GM18951 (cell line): ENCODE data around the gene SUSD1.
A peak's percentile ranks its signal among the peaks of the same experiment; 100 is the strongest.

Experiments used
- POLR2A ChIP-seq: IDR thresholded peaks from 4 replicates; pipeline ENCODE4 v1.6.1; 2011; ENCODE audit warnings: mild to moderate bottlenecking; ENCODE audit not compliant: insufficient read length, insufficient read depth; ENCODE audit errors: extremely low read depth
- in situ Hi-C: fragments of 300-500 bp; cut with MboI; formaldehyde crosslinking; loops from one replicate; pipeline ENCODE4 v1.12.0; 2022; ENCODE audit warnings: low sequenced_read_pairs, mixed read lengths, inconsistent platforms; ENCODE audit not compliant: unreplicated experiment

The SUSD1 gene

DNA sequence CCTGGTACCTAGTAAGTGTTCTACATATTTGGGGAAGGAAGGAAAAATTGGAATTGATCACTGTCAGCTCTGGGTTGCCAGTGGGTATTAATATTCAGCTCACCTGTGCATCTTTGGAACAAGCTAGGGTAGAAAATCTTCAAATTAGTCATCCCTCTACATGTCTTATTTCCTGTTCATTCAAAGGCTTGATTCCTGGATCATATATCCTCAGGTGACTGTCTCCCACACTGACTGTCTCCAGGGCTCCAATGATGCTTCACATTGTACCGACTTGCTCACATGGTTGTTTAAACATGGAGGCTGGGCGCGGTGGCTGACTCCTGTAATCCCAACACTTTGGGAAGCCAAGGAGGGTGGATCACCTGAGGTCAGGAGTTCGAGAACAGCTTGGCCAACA is 11.6 kb upstream of the SUSD1 start:
- no peak for TF ChIP-seq POLR2A
- in situ Hi-C loops: no loop called here

DNA sequence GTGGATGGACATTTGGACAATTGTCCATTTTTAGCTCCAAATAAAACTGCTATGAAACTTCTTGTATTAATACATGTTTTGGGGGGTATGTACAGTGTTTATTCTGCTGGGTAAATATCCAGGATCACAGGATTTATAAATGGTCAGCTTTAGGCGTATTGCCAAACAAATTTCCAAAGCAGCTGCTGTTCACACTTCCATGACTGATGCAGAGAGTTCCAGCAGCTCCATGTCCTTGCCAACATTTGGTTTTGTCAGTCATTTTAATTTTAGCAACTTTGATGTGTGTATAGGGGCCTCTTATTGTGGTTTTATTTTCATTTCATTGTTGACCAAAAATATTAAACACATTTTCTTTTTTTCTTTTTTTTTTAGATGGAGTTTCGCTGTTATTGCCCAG is 9.8 kb upstream of the SUSD1 start:
- TF ChIP-seq POLR2A: no peak

DNA sequence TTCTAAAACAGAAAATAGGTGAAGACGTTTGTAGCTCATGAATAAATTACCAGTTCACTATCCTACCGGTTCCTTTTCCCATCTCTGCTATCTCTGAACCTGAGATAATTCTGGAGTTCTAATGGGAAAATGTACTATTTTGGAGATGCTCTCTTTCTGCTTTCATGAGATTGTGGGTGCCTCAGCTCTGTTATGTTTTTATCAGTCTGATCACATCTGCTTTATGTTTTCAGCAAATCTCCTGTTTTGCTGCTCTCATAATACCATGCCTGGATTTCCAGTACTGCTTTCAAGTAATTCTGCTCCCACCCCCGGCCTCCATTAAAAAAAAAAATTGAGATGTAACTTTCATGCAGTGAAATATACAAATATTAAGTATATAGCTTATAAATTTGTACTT is 9.1 kb upstream of the SUSD1 start:
- TF ChIP-seq POLR2A: no peak
- in situ Hi-C loops: no loop called here

More for the DNA sequence above, 9.8 kb upstream of the SUSD1 start:
- in situ Hi-C loops: no loop called here

DNA sequence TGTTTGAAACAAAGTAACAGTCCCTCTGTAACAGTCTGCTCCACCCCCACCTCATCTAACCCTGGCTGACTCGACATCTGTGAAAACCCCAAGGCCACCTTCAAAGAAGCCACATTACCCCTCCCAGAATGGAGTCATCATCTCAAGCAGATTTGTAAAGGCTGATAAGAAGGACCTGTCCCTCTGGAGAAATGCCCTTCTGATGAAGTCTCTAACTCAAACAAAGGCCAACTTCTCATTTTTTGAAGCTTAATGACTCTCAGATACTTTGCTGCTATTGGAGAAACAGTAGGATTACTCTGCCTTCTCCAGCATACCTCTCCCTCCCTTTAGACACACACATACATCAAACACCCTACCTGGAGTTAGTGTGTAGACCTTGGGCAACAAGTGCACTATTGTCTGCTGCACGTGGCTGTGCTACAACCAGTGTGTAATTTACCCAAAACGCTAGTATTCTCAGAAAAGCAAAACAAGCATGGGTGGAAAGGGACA is 5.3 kb upstream of the SUSD1 start:
- no peak for TF ChIP-seq POLR2A
- in situ Hi-C loops: no loop called here

DNA sequence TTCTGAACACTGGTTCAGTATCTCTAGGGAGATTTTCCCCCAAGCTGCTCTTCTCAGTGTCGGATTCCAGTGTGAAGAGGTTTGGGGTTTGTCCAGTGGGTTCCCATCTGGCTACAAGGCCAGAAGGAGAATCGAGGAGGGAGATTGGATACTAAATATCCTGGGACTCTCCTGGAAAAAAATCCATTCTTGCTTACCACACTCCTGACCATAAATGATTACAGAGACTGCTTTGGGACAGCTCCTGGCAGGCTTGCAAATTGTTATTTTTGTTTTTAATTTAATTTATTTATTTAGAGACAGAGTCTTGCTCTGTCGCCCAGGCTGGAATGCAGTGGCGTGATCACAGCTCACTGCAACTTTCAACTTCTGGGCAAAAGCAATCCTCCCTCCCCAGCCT is 4.7 kb upstream of the SUSD1 start:
- no peak for TF ChIP-seq POLR2A
- in situ Hi-C loops: no loop called here

DNA sequence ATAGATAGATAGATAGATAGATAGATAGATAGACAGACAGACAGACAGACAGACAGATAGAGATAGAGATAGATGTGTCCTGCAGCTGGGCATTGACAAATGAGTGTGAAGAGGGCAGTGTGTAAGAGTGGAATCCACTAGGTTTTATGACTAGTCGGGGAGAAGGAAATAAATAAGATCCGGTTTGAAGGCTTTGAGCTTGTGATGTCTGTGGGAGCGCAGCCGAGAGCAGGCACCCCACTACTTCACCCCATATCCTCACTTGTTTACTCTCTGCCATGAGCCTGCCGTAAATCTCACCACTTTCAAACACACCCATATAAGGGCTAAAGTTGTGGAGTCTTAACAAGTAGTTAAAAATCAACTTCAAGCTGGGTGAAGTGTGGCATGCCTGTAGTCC is 1.4 kb upstream of the SUSD1 start:
- no peak for TF ChIP-seq POLR2A
- in situ Hi-C loops: no loop called here

DNA sequence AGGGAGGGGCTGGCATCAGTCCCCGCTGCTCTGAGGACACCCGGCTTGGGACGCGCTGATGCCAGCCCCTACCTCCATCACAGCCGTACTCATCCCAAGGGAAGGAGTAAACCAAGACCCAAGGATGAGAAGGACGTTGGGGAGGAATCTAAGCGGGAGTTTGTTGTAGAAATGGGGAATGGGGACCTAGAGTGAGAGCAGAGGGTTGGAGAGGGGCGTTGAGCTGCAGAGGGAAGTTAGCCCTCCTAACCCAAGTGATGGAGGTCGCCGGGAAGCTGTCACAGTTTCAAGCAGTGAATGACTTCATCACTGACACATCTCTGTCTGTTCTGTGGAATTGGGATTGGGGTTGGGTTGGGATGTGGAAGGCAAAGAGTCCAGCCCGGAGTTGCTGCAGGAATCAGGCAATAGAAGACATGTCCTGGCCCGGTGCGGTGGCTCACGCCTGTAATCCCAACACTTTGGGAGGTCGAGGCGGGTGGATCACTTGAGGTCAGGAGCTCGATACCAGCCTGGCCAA is 759 bp upstream of the SUSD1 start:
- in situ Hi-C loops: no loop called here
- TF ChIP-seq POLR2A: no peak

DNA sequence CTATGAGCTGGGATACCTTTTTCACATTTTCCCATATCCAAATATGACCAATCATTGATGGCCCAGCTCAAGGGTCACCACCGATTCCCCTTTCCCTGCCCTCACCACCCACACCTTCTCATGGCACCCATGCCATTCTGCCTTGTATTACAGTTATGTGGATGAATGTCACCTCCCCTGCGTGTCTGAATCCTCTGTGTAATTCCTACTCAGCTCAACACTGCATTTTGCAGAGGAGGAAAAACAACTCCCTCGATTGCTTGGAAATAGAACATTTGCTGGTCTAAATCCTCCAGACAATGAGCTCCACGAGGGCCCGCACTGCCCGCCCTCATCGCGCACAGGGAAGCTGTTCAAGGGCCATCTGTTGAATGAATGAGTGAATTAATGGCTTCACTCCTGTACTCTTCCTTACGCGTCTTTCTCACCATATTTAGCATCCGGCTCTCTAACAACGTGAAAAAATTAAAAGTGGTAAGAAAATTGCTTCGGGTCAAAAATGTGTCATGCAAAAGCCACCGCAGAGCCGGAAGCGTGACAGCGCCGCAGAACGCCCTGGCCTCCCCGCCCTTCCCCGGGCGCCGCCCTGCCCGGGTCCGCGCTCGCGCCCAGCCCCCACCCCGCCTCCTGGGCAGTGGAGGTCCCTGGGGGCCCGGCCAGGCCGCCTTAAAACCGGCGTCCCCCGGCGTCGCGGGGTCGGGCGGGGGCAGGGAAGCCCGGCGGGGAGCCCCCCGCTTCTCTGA is 704 bp downstream of the SUSD1 start:
- peak; percentile 58 for TF ChIP-seq POLR2A
- in situ Hi-C loops: no loop called here

DNA sequence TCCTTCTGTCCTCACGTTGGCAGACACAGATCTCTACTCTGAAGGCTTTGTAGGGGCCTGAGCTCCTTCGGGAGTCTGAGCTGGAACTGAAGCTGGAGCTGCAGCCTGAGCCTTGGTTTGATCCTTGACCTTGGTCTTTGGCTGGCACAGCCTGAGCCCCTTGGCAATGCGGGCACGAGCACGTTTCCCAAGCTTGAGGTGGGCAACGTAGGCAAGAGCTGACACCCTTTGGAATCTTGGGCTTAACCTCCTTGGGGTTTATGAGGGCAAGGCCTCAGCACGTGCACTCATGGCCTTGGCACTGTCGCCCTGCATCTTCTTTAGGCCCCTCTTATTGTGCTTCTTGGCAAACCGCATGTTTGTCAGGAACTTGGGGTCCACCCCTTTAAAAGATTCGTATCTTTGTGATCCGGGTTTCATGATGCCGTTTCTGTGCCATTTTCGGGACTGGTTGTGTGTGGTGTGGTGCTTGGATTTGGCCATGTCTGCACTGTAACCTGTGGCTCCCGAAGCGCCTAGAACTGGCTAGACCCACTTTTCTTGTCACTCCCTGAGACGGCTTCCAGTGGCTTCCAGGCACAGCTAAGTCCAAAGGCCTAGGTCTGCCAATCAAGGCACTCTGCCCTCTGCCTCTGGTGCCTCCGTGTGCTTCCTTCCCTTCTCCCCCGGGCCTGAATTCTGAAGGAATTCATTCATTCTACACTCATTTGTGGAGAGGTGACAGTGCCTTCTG is 1.4 kb downstream of the SUSD1 start:
- in situ Hi-C loops: no loop called here
- TF ChIP-seq POLR2A: no peak

DNA sequence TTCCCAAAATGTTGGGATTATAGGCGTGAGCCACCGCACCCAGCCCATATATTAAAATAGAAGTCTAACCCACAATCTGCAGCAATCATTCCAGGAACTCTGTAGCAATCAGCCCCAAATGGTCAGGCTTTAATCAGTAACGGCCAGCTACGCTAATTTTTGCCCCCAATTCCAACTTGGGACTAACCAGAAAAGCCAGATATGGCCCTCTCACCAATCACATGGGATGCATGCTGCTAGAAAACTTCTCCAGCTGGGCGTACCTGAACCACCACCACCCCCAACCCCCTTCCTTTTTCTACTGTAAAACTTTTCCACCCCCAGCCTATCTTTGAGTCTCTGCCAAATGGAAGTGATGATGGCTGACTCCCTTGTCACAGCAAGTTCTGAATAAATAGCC is 4.1 kb downstream of the SUSD1 start:
- TF ChIP-seq POLR2A: no peak
- in situ Hi-C loops: no loop called here

DNA sequence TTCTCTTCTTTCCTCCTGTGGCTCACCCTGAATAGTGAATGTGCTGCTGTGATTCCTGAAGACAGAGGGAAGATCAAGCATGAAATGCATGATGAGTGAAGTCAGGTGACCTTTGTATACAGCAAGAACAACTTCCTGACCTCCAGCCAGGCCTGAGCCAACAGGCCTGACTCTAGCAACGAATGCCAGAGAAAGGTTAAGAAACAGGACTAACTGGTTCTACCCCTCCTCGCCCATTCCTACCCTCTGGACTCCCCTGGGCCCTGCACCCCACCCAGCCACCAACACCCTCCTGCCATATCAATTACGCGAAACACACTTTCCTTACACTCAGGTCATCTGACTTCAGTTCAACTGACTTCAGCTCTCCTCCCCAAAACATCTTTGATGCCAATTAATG is 4.9 kb downstream of the SUSD1 start:
- no peak for TF ChIP-seq POLR2A
- in situ Hi-C loops: no loop called here

DNA sequence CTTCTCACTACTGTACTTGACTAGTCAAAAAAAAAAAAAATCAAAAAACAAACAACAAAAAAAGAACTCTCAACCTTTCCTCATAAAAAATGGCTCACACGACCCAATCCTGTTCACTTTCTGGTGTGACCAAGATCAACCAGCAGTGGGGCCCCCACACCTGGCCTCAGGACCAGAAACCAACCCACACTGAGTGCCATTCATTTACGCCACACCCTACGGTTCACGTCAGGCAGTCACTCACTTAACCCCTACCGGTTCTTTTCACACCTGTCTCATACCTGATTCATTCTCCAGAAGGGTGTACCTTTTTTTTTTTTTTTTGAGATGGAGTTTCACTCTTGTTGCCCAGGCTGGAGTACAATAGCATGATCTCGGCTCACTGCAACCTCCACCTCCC is 5.7 kb downstream of the SUSD1 start:
- no peak for TF ChIP-seq POLR2A
- in situ Hi-C loops: no loop called here

DNA sequence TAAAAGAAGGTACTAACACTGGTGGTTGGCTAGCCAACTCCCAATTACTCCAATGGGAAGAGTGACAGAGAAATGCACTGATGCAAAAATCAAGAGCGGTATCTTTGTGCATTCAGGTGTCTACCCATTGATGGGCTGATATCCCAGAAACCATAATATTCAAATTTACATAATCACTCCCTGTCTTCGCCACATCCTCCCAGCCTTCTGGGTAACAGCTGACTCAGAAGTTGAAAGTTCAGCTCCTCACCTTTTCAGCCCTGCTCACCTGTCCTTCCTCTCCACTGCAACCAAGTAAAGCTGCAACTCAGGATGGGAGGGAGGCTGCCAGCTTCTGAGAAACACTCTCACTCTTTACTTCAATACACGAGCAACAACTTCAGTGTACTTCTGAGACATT is 6.9 kb downstream of the SUSD1 start:
- in situ Hi-C loops: no loop called here
- no peak for TF ChIP-seq POLR2A
